ENCODE results near the gene SPECC1L.

GRCh38 chr22:24357547-24357946 lies 86.9 kb downstream of the SPECC1L start:
- TF ChIP-seq CEBPB (IDR thresholded peaks at IDR 0.05) (no peak), EP300 (IDR thresholded peaks at IDR 0.05; ENCODE audit: borderline replicate concordance) (no peak), EGR1 (IDR thresholded peaks at IDR 0.05) (no peak), FOXM1 (IDR thresholded peaks at IDR 0.05; ENCODE audit: borderline replicate concordance, low read depth) (no peak), CREB1 (IDR thresholded peaks at IDR 0.05; ENCODE audit: low read depth) (no peak), NFIC (IDR thresholded peaks at IDR 0.05) (no peak), USF1 (IDR thresholded peaks at IDR 0.05) (no peak)
- TF ChIP-seq, protein P1, sequence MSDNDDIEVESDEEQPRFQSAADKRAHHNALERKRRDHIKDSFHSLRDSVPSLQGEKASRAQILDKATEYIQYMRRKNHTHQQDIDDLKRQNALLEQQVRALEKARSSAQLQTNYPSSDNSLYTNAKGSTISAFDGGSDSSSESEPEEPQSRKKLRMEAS (IDR thresholded peaks at IDR 0.05) = no peak
- TF ChIP-seq, protein P2, sequence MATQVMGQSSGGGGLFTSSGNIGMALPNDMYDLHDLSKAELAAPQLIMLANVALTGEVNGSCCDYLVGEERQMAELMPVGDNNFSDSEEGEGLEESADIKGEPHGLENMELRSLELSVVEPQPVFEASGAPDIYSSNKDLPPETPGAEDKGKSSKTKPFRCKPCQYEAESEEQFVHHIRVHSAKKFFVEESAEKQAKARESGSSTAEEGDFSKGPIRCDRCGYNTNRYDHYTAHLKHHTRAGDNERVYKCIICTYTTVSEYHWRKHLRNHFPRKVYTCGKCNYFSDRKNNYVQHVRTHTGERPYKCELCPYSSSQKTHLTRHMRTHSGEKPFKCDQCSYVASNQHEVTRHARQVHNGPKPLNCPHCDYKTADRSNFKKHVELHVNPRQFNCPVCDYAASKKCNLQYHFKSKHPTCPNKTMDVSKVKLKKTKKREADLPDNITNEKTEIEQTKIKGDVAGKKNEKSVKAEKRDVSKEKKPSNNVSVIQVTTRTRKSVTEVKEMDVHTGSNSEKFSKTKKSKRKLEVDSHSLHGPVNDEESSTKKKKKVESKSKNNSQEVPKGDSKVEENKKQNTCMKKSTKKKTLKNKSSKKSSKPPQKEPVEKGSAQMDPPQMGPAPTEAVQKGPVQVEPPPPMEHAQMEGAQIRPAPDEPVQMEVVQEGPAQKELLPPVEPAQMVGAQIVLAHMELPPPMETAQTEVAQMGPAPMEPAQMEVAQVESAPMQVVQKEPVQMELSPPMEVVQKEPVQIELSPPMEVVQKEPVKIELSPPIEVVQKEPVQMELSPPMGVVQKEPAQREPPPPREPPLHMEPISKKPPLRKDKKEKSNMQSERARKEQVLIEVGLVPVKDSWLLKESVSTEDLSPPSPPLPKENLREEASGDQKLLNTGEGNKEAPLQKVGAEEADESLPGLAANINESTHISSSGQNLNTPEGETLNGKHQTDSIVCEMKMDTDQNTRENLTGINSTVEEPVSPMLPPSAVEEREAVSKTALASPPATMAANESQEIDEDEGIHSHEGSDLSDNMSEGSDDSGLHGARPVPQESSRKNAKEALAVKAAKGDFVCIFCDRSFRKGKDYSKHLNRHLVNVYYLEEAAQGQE (IDR thresholded peaks at IDR 0.05; ENCODE audit: low read depth) = no peak
